PFSK-1 (cell line): ENCODE measurements around the gene KIAA1328.

Experiments used
- FOXP2 ChIP-seq: optimal IDR thresholded peaks from 2 replicates; pipeline ENCODE3; 2011; ENCODE audit warnings: borderline replicate concordance, control low read depth, inconsistent platforms; ENCODE audit not compliant: insufficient read depth; ENCODE audit errors: extremely low read length, extremely low read depth
- POLR2AphosphoS5 ChIP-seq: IDR thresholded peaks from 2 replicates; pipeline ENCODE4 v1.6.1; 2012; ENCODE audit warnings: low read depth, mild to moderate bottlenecking, control low read depth, low read length, moderate library complexity
- SIN3A ChIP-seq: IDR thresholded peaks from 2 replicates; pipeline ENCODE4 v1.6.1; 2012; ENCODE audit warnings: mild to moderate bottlenecking, low read length, moderate library complexity, borderline replicate concordance; ENCODE audit not compliant: insufficient read depth
- TAF1 ChIP-seq: IDR thresholded peaks from 2 replicates; pipeline ENCODE4 v1.6.1; 2012; ENCODE audit warnings: low read length, control low read depth, borderline replicate concordance; ENCODE audit not compliant: insufficient read depth
- TF ChIP-seq, protein P1 (sequence below), 2 experiments: IDR thresholded peaks; 2 replicates each; pipeline versions ENCODE4 v1.6.1 to v1.8.0; 2011 to 2012; ENCODE audit warnings: low read depth in 2 of 2, low read length in 2 of 2, control low read depth in 1 of 2, inconsistent platforms in 1 of 2, mild to moderate bottlenecking in 1 of 2, moderate library complexity in 1 of 2; ENCODE audit not compliant: insufficient read depth in 1 of 2

GRCh38 chr18:36977121-36977520, 148.2 kb downstream of the KIAA1328 start:
- TF ChIP-seq POLR2AphosphoS5 (no peak), TAF1 (no peak), SIN3A (no peak), FOXP2 (no peak)
- TF ChIP-seq, protein P1, sequence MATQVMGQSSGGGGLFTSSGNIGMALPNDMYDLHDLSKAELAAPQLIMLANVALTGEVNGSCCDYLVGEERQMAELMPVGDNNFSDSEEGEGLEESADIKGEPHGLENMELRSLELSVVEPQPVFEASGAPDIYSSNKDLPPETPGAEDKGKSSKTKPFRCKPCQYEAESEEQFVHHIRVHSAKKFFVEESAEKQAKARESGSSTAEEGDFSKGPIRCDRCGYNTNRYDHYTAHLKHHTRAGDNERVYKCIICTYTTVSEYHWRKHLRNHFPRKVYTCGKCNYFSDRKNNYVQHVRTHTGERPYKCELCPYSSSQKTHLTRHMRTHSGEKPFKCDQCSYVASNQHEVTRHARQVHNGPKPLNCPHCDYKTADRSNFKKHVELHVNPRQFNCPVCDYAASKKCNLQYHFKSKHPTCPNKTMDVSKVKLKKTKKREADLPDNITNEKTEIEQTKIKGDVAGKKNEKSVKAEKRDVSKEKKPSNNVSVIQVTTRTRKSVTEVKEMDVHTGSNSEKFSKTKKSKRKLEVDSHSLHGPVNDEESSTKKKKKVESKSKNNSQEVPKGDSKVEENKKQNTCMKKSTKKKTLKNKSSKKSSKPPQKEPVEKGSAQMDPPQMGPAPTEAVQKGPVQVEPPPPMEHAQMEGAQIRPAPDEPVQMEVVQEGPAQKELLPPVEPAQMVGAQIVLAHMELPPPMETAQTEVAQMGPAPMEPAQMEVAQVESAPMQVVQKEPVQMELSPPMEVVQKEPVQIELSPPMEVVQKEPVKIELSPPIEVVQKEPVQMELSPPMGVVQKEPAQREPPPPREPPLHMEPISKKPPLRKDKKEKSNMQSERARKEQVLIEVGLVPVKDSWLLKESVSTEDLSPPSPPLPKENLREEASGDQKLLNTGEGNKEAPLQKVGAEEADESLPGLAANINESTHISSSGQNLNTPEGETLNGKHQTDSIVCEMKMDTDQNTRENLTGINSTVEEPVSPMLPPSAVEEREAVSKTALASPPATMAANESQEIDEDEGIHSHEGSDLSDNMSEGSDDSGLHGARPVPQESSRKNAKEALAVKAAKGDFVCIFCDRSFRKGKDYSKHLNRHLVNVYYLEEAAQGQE (IDR thresholded peaks at IDR 0.05; ENCODE audit: insufficient read depth in 1 of 2, low read depth in 2 of 2, low read length in 2 of 2): no peak
